HEK293 (cell line): Measurements from ENCODE around the gene HTR4.

Experiments used
- BCL11A ChIP-seq: fragments of 450-650 bp; formaldehyde crosslinking; IDR thresholded peaks from 2 replicates; pipeline ENCODE4 v1.5.1; 2016; ENCODE audit warnings: low read depth, missing biosample characterization, missing genetic modification characterization
- CTCF ChIP-seq: fragments of 450-650 bp; formaldehyde crosslinking; IDR thresholded peaks from 2 replicates; pipeline ENCODE4 v1.5.1; 2016; ENCODE audit warnings: missing biosample characterization, missing genetic modification characterization
- GFI1B ChIP-seq: fragments of 450-650 bp; formaldehyde crosslinking; IDR thresholded peaks from 2 replicates; pipeline ENCODE4 v1.5.1; 2016; ENCODE audit warnings: missing biosample characterization, missing genetic modification characterization
- HOXA7 ChIP-seq: sonication (generic); formaldehyde crosslinking; IDR thresholded peaks from 2 replicates; pipeline ENCODE4 v1.8.1; 2022; ENCODE audit warnings: missing genetic modification reagents, borderline replicate concordance
- PBX3 ChIP-seq: sonication (generic); formaldehyde crosslinking; IDR thresholded peaks from 2 replicates; pipeline ENCODE4 v1.8.1; 2022; ENCODE audit warnings: mild to moderate bottlenecking, moderate library complexity, missing genetic modification reagents
- REST ChIP-seq: fragments of 450-650 bp; formaldehyde crosslinking; IDR thresholded peaks from 2 replicates; pipeline ENCODE4 v1.5.1; 2016; ENCODE audit warnings: missing biosample characterization, missing genetic modification characterization
- TCF7L2 ChIP-seq: IDR thresholded peaks from 2 replicates; pipeline ENCODE4 v1.6.1; 2011; ENCODE audit warnings: low read depth, mild to moderate bottlenecking, inconsistent platforms, low read length, moderate library complexity, borderline replicate concordance
- YY1 ChIP-seq: fragments of 450-650 bp; formaldehyde crosslinking; IDR thresholded peaks from 2 replicates; pipeline ENCODE4 v1.5.1; 2018; ENCODE audit warnings: missing biosample characterization, missing genetic modification characterization
- ZBTB21 ChIP-seq: fragments of 450-650 bp; formaldehyde crosslinking; IDR thresholded peaks from 2 replicates; pipeline ENCODE4 v1.5.1; 2017; ENCODE audit warnings: missing biosample characterization, missing genetic modification characterization
- ZNF121 ChIP-seq: fragments of 450-650 bp; formaldehyde crosslinking; IDR thresholded peaks from 2 replicates; pipeline ENCODE4 v1.5.1; 2016; ENCODE audit warnings: missing biosample characterization, missing genetic modification characterization
- ZNF202 ChIP-seq: fragments of 450-650 bp; formaldehyde crosslinking; IDR thresholded peaks from 2 replicates; pipeline ENCODE4 v1.5.1; 2016; ENCODE audit warnings: missing biosample characterization, missing genetic modification characterization, borderline replicate concordance
- ZNF416 ChIP-seq: fragments of 450-650 bp; formaldehyde crosslinking; IDR thresholded peaks from 2 replicates; pipeline ENCODE4 v1.5.1; 2016; ENCODE audit warnings: missing biosample characterization, missing genetic modification characterization
- ZNF76 ChIP-seq: fragments of 450-650 bp; formaldehyde crosslinking; IDR thresholded peaks from 2 replicates; pipeline ENCODE4; 2016; ENCODE audit warnings: low read depth, missing biosample characterization, missing genetic modification characterization, borderline replicate concordance
- ZNF777 ChIP-seq: fragments of 450-650 bp; formaldehyde crosslinking; IDR thresholded peaks from 2 replicates; pipeline ENCODE4 v1.5.1; 2017; ENCODE audit warnings: missing biosample characterization, missing genetic modification characterization, borderline replicate concordance

- TF ChIP-seq CTCF (tag by site-specific recombination) (no peak), ZNF416 (tag by site-specific recombination) (no peak), REST (tag by site-specific recombination) (no peak), BCL11A (tag by site-specific recombination) (no peak), YY1 (no peak), ZNF202 (tag by site-specific recombination) (no peak), HOXA7 (CRISPR knock-in tag) (no peak), GFI1B (tag by site-specific recombination) (no peak), PBX3 (CRISPR knock-in tag) (no peak), ZNF777 (tag by site-specific recombination) (no peak), ZNF121 (no peak), ZNF76 (tag by site-specific recombination) (no peak), TCF7L2 (no peak), ZBTB21 (no peak)
Measured at GRCh38 chr5:148607406-148607805, 46.9 kb downstream of the HTR4 start.
